Measurements from ENCODE around the gene DSG3. TPM values are rescaled to one million over a fixed set of nuclear protein-coding genes. Genes with fewer than 3 reads are reported as not detected.

Gene DSG3
- total and polyA plus RNA-seq, 12 donors, result 0.04 TPM; not detected in 11

- ATAC-seq (no peak), DNase-seq (no peak)
- Histone ChIP-seq H3K36me3 (no peaks in the 10 kb centered on the region), H3K9me3 (no peaks in the 10 kb centered on the region), H3K27me3 (no peaks in the 10 kb centered on the region), H3K4me3 (no peak overlapping the region), H3K4me1 (peaks cover 0 to 13% (median 7%) of the 10 kb centered on the region in 9 donors), H3K27ac (no peak overlapping the region)
- no peak for TF ChIP-seq CTCF (IDR thresholded peaks at IDR 0.05)
- intact Hi-C loops (cut with DNase I), result no loop called here
Measured at GRCh38 chr18:31402026-31402373, 45.5 kb upstream of the DSG3 start.

- intact Hi-C loops (cut with DNase I), result no loop called here
- H3K9me3 ChIP-seq, result no peaks in the 10 kb centered on the region
Measured at GRCh38 chr18:31403409-31403808, 44.1 kb upstream of the DSG3 start.

GRCh38 chr18:31407649-31408048 is 39.9 kb upstream of the DSG3 start:
- Histone ChIP-seq H3K27me3 (no peaks in the 10 kb centered on the region), H3K9me3 (peaks cover 0 to 9% (median 0%) of the 10 kb centered on the region in 11 donors), H3K4me3 (no peak overlapping the region), H3K4me1 (no peaks in the 10 kb centered on the region), H3K27ac (no peak overlapping the region), H3K36me3 (no peaks in the 10 kb centered on the region)
- no peak for ATAC-seq
- intact Hi-C loops (cut with DNase I), result no loop called here
- 82 to 96% methylated on average over 3 of the region's 3 CpGs for WGBS, 2 donors
- DNase-seq, result no peak
- TF ChIP-seq CTCF (IDR thresholded peaks at IDR 0.05), result no peak

More at GRCh38 chr18:31403409-31403808, 44.1 kb upstream of the DSG3 start:
- Histone ChIP-seq H3K27me3 (no peaks in the 10 kb centered on the region), H3K36me3 (no peaks in the 10 kb centered on the region), H3K4me3 (no peak overlapping the region), H3K27ac (no peak overlapping the region), H3K4me1 (peaks cover 0 to 5% (median 0%) of the 10 kb centered on the region in 9 donors)
- ATAC-seq (no peak), DNase-seq (no peak)
- TF ChIP-seq CTCF (IDR thresholded peaks at IDR 0.05), result no peak
- WGBS, 2 donors, result 54 to 64% methylated on average over 2 of the region's 2 CpGs

- intact Hi-C loops (cut with DNase I), result no loop called here
- WGBS, 2 donors, result 63 to 77% methylated on average over 4 of the region's 4 CpGs
- no peaks in the 10 kb centered on the region for H3K4me1 ChIP-seq
- peaks cover 0 to 9% (median 0%) of the 10 kb centered on the region in 11 donors for H3K9me3 ChIP-seq
- DNase-seq, result no peak
- no peaks in the 10 kb centered on the region for H3K27me3 ChIP-seq
- no peak for ATAC-seq
- H3K36me3 ChIP-seq, result no peaks in the 10 kb centered on the region
- no peak overlapping the region for H3K27ac ChIP-seq
- H3K4me3 ChIP-seq, result no peak overlapping the region
- TF ChIP-seq CTCF (IDR thresholded peaks at IDR 0.05), result no peak
Measured at GRCh38 chr18:31409276-31409675, 38.3 kb upstream of the DSG3 start.

All from heart right ventricle (tissue), 16 donors.